Heart right ventricle (tissue), 16 donors: ENCODE results near the gene GABRR2. TPM values are rescaled to one million over a fixed set of nuclear protein-coding genes. Genes with fewer than 3 reads are reported as not detected.
"Not testable (repeated sequence)": the region's sequence is repeated elsewhere in the genome, so short reads cannot be mapped to it uniquely, and the experiment has no call there.

Experiments
- ATAC-seq, 8 donors: fragments of 200-7000 bp; cut with Tn5 transposase; one replicate each; pipeline ENCODE4 v1.9.1; 2020; ENCODE audit warnings: mild to moderate bottlenecking in 8 of 8, moderate library complexity in 8 of 8, moderate number of reproducible peaks in 1 of 8
- DNase-seq, 2 donors: peaks; one replicate each; pipeline ENCODE4 v3.0.0-alpha.2; 2020
- H3K27ac ChIP-seq, 10 donors: fragments of 200-600 bp; sonication (generic) in 2 of 10; one replicate each; pipeline versions ENCODE4 v1.5.0 to v1.8.0; 2020 to 2022; ENCODE audit warnings: mild to moderate bottlenecking in 3 of 10
- H3K27me3 ChIP-seq, 7 donors: fragments of 200-600 bp; one replicate each; pipeline ENCODE4 v1.8.0; 2021 to 2022; ENCODE audit warnings: mild to moderate bottlenecking in 2 of 7
- H3K36me3 ChIP-seq, 9 donors: fragments of 200-600 bp; sonication (generic) in 1 of 9; one replicate each; pipeline versions ENCODE4 v1.5.0 to v1.8.0; 2020 to 2022; ENCODE audit warnings: mild to moderate bottlenecking in 2 of 9
- H3K4me1 ChIP-seq, 9 donors: fragments of 200-600 bp; sonication (generic) in 1 of 9; one replicate each; pipeline versions ENCODE4 v1.5.0 to v1.8.0; 2020 to 2022; ENCODE audit warnings: mild to moderate bottlenecking in 4 of 9
- H3K4me3 ChIP-seq, 10 donors: fragments of 200-600 bp; sonication (generic) in 2 of 10; one replicate each; pipeline versions ENCODE4 v1.5.0 to v1.8.0; 2020 to 2022; ENCODE audit warnings: mild to moderate bottlenecking in 7 of 10, moderate library complexity in 2 of 10
- H3K9me3 ChIP-seq, 11 donors: fragments of 200-600 bp in 10 of 11; sonication (generic) in 2 of 11; one replicate each; pipeline versions ENCODE4 v1.5.0 to v1.8.0; 2013 to 2022; ENCODE audit warnings: mild to moderate bottlenecking in 2 of 11, control low read depth in 1 of 11, moderate library complexity in 1 of 11
- CTCF ChIP-seq, 9 donors: fragments of 200-600 bp; sonication (generic) in 2 of 9; IDR thresholded peaks; one replicate each; pipeline versions ENCODE4 v1.5.0 to v1.8.0; 2021 to 2022; ENCODE audit warnings: antibody characterized with exemption in 9 of 9, mild to moderate bottlenecking in 5 of 9, moderate library complexity in 1 of 9
- WGBS, 2 donors: extraction: QIAGEN DNeasy Blood & Tissue Kit; methylation state at CpG; one replicate each; pipeline ENCODE4 v1.1.7; 2013; ENCODE audit warnings: inconsistent platforms in 1 of 2; 5-methylcytosine and 5-hydroxymethylcytosine counted together
- intact Hi-C, 10 donors: fragments of 100-400 bp; cut with DNase I; formaldehyde crosslinking; loops; one replicate each; pipeline versions ENCODE4 v1.11.1 to v1.14.2; 2022
- polyA plus RNA-seq, 2 donors: library from polyadenylated mRNA; stranded (reverse); fragments of 200-250 nt; gene quantifications; one replicate each; pipeline ENCODE4 v1.2.3, GENCODE V29; 2013
- total RNA-seq, 10 donors: library from RNA; stranded (reverse); fragmentation: NEBNext Ultra II Directional in 3 of 10; extraction: Animal tissue kit (Norgen Biotek cat#: 25700) in 3 of 10; gene quantifications; one replicate each; pipeline versions ENCODE4 v1.2.1 to v1.2.4, GENCODE V29; 2021 to 2023
- donor health status: Arrhythmogenic right ventricular cardiomyopathy.
- donor health status: ischemic (EF 13 %, LVEDD 7.1; RV severe dilation, severe dysfunction).
- donor health status: healthy with polysubstance abuse.
- donor health status: DM: no; HTN: yes; CAD: no.
- donor health status: DM: no; HTN: no; CAD: no.
- donor health status: ischemic (EF 25% LVEDD 6.9; RV normal size, moderate dysfunction).
- donor health status: ischemic (EF 25% LVEDD 5.7; RV mildly dilated, moderate dysfunction).
- donor health status: healthy.
- donor health status: DM: yes; HTN: yes; CAD: no.
- donor health status: Ischemic cardiomyopathy.
- donor health status: ischemic (EF 35%, LVEDD 5.7; RV mildly dilated, moderate dysfunction).
- donor health status: nonischemic (EF 11% LVEDD 7.7; RV severe dilation, severe dysfunction).
- donor health status: DM: yes; HTN: yes; CAD: no.
- donor health status: PGD.
- donor health status: ischemic (EF 29% LVEDD 5.4; RV normal size, mild dysfunction).
- donor health status: nonischemic (EF 23%, LVEDD 6.1; RV moderate dilation, normal function).

Gene GABRR2
- total and polyA plus RNA-seq, 12 donors, result 0.14 to 1.2 (median 0.45) TPM; not detected in 3

- H3K36me3 ChIP-seq, result no peaks in the 10 kb centered on the region
- no peak overlapping the region for H3K4me3 ChIP-seq
- WGBS, 2 donors, result 77 to 80% methylated on average over 4 of the region's 4 CpGs
- no peak for DNase-seq
- no peak for TF ChIP-seq CTCF (IDR thresholded peaks at IDR 0.05)
- peaks cover 0 to 5% (median 0%) of the 10 kb centered on the region in 11 donors for H3K9me3 ChIP-seq
- ATAC-seq, result no peak
- H3K4me1 ChIP-seq, result peaks cover 0 to 23% (median 18%) of the 10 kb centered on the region in 9 donors
- no peaks in the 10 kb centered on the region for H3K27me3 ChIP-seq
- H3K27ac ChIP-seq, result peak overlapping the region in 4 of 10 donors; percentile 16 to 57 (median 40)
- intact Hi-C loops, result no loop called here
Observed at GRCh38 chr6:89298680-89299465, 16.2 kb downstream of the GABRR2 start.

DNA sequence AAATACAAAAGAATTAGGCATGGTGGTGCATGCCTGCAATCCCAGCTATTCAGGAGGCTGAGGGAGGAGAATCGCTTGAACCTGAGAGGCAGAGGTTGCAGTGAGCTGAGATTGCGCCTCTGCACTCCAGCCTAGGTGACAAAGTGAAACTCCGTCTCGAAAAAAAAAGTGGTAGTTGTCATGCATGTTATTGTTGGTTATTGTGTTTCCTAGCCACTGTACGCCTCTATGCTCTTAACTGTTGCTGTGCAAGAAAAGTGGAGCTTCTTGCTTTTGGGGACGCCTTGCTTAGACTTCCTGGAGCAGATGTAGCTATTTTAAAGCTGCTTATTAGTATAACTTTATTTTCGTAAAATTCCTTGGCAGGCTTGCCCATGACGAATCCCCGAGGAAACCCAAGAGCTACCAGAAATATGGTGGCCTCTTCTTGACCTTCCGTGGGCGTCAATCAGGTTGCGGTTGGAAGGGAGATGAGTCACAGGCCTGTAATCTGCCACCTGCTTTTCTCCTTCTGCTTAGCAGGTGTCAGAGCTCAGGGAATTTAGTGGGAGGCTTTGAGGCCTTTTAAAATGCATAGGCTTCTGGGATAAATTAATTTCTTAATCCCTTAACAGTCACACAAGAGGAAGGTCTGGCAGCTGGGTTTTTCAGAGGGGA lies 17.3 kb downstream of the GABRR2 start:
- Histone ChIP-seq H3K36me3 (no peaks in the 10 kb centered on the region), H3K9me3 (no peaks in the 10 kb centered on the region), H3K27me3 (no peaks in the 10 kb centered on the region), H3K27ac (peak overlapping the region in 8 of 10 donors; percentile 21 to 66 (median 46)), H3K4me3 (peak overlapping the region in 2 of 10 donors; percentile 9 to 27), H3K4me1 (peaks cover 0 to 23% (median 18%) of the 10 kb centered on the region in 9 donors)
- peak; percentile 86 to 97 (median 89) for ATAC-seq
- DNase-seq, result peak in 1 of 2 donors; percentile 82
- intact Hi-C loops, result no loop called here
- no peak for TF ChIP-seq CTCF (IDR thresholded peaks at IDR 0.05)
- WGBS, 2 donors, result 47 to 52% methylated on average over 12 of the region's 12 CpGs

- Histone ChIP-seq H3K27ac (no peak overlapping the region), H3K36me3 (no peaks in the 10 kb centered on the region), H3K27me3 (no peaks in the 10 kb centered on the region), H3K4me3 (no peak overlapping the region), H3K4me1 (peaks cover 0 to 23% (median 18%) of the 10 kb centered on the region in 9 donors), H3K9me3 (no peaks in the 10 kb centered on the region)
- intact Hi-C loops, result no loop called here
- 93 to 99% methylated on average over 2 of the region's 2 CpGs for WGBS, 2 donors
- TF ChIP-seq CTCF (IDR thresholded peaks at IDR 0.05), result no peak
- ATAC-seq (no peak), DNase-seq (no peak)
Observed at GRCh38 chr6:89295981-89296380, 19.1 kb downstream of the GABRR2 start.

DNA sequence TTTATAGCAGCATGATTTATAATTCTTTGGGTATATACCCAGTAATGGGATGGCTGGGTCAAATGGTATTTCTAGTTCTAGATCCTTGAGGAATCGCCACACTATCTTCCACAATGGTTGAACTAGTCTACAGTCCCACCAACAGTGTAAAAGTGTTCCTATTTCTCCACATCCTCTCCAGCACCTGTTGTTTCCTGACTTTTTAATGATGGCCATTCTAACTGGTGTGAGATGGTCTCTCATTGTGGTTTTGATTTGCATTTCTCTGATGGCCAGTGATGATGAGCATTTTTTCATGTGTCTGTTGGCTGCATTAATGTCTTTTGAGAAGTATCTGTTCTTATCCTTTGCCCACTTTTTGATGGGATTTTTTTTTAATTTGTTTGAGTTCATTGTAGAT lies 20.0 kb downstream of the GABRR2 start:
- DNase-seq, intact Hi-C loops, H3K27me3 ChIP-seq, H3K9me3 ChIP-seq, H3K27ac ChIP-seq, H3K4me3 ChIP-seq, ATAC-seq, H3K36me3 ChIP-seq: not testable (repeated sequence)
- 75 to 88% methylated on average over 1 of the region's 1 CpG for WGBS, 2 donors
- H3K4me1 ChIP-seq, result peaks cover 0 to 23% (median 18%) of the 10 kb centered on the region in 9 donors
